ENCODE results near the gene TPPP. TPM values are rescaled to one million over a fixed set of nuclear protein-coding genes. Genes with fewer than 3 reads are reported as not detected.

The TPPP gene
- total and polyA plus RNA-seq, 2 experiments from 2014 or later: not detected

DNA sequence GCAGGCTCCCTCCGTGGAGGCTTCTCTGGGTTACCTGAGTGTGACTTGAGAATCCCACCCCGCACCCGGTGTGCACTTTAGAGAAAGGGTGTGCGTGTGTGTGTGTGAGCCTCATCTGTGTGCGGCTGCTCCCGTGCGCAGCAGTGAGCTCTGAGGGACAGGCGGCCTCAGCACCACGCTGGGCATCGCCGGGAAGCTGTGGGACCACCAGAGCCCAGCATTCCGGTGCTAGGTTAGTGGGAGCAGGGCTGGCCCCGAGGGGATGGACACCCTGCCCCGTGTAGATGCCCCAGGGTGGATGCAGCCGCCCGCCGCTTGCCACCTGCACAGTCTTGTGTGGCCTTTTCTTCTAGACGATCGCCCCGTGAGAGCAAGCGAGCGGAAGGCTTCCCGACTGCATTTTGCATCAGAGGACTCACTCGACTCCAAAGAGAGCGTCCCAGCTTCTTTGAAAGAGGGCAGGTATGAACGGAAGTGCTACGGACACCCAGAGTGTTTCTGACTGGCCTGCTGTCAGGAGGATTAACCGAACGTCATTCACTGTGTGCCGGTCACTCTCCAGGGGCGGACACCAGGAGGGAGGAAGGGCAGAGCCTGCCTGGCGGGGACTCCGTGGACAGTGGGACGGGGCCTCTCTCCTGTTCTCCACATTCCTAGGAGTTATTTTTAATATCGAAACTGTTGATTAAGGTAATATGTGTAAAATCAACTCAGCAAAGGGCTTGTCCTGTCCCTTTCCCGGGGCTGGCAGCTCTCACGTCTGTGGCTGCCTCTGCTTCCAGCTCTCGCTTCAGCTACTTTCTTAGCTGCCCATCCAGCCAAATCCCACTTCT is 68.8 kb downstream of the TPPP start:
- no peaks in the 10 kb centered on the region for H4K20me1 ChIP-seq (ENCODE audit: insufficient read depth)
- DNase-seq: no peak
- H3K36me3 ChIP-seq (ENCODE audit: low read depth): no peaks in the 10 kb centered on the region
- H3K9me3 ChIP-seq (ENCODE audit: low read depth): no peaks in the 10 kb centered on the region
- TF ChIP-seq EZH2 (IDR thresholded peaks at IDR 0.05; ENCODE audit: insufficient read depth, poor library complexity, severe bottlenecking) (no peak), EZH2phosphoT487 (IDR thresholded peaks at IDR 0.05; ENCODE audit: insufficient read depth, low read depth) (no peak)
- no peak overlapping the region for H3K4me3 ChIP-seq
- WGBS, 2 experiments (ENCODE audit: low coverage in 1 of 2, low lambda C conversion rate in 2 of 2, missing lambda C conversion rate in 2 of 2): 95 to 96% methylated on average over 37 to 38 of the region's 38 CpGs
- H3K9ac ChIP-seq: no peak overlapping the region
- H2AFZ ChIP-seq: no peak overlapping the region
- H3F3A ChIP-seq (ENCODE audit: insufficient read depth): no peaks in the 10 kb centered on the region
- H3K9me2 ChIP-seq (ENCODE audit: insufficient read depth): no peaks in the 10 kb centered on the region
- H3K27me3 ChIP-seq (replicated peaks; ENCODE audit: insufficient read depth): no peaks in the 10 kb centered on the region
- no peaks in the 10 kb centered on the region for H3K79me2 ChIP-seq (ENCODE audit: insufficient read depth)
- H3K4me1 ChIP-seq (ENCODE audit: insufficient read depth): no peaks in the 10 kb centered on the region
- no peak overlapping the region for H3K27ac ChIP-seq
- no peak overlapping the region for H3K4me2 ChIP-seq (ENCODE audit: unreplicated experiment)
- in situ Hi-C loops (cut with MboI): no loop called here

DNA sequence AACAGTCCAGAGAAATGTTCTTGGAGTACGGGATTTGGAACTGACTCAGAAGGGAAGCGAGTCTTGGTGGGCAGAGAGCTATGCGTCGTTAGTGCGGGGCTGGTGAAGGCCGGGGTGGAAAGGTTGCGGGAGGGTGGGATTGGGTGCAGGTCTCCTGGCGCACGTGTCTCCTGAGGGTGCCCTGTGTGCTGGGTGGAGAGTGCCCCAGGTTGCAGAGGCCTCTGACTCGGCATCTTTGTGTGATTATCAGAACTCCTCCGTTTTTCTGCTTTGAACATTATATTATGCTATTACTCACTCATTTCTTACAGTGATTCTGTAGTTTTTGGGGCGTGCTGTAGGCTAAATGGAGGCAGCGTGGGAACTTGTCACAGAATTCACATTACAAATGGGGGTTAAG is 69.6 kb downstream of the TPPP start:
- no peak for DNase-seq
- 97% methylated on average over 11 to 13 of the region's 13 CpGs for WGBS, 2 experiments (ENCODE audit: low coverage in 1 of 2, low lambda C conversion rate in 2 of 2, missing lambda C conversion rate in 2 of 2)
- Histone ChIP-seq H4K20me1 (ENCODE audit: insufficient read depth) (no peaks in the 10 kb centered on the region), H3K27ac (no peak overlapping the region), H3K4me1 (ENCODE audit: insufficient read depth) (no peaks in the 10 kb centered on the region), H3K4me3 (no peak overlapping the region), H3F3A (ENCODE audit: insufficient read depth) (no peaks in the 10 kb centered on the region), H2AFZ (no peak overlapping the region), H3K9ac (no peak overlapping the region), H3K9me3 (ENCODE audit: low read depth) (no peaks in the 10 kb centered on the region), H3K4me2 (ENCODE audit: unreplicated experiment) (no peak overlapping the region), H3K79me2 (ENCODE audit: insufficient read depth) (no peaks in the 10 kb centered on the region), H3K27me3 (replicated peaks; ENCODE audit: insufficient read depth) (no peaks in the 10 kb centered on the region), H3K36me3 (ENCODE audit: low read depth) (no peaks in the 10 kb centered on the region), H3K9me2 (ENCODE audit: insufficient read depth) (no peaks in the 10 kb centered on the region)
- TF ChIP-seq EZH2 (IDR thresholded peaks at IDR 0.05; ENCODE audit: insufficient read depth, poor library complexity, severe bottlenecking): no peak
- in situ Hi-C loops (cut with MboI): no loop called here

DNA sequence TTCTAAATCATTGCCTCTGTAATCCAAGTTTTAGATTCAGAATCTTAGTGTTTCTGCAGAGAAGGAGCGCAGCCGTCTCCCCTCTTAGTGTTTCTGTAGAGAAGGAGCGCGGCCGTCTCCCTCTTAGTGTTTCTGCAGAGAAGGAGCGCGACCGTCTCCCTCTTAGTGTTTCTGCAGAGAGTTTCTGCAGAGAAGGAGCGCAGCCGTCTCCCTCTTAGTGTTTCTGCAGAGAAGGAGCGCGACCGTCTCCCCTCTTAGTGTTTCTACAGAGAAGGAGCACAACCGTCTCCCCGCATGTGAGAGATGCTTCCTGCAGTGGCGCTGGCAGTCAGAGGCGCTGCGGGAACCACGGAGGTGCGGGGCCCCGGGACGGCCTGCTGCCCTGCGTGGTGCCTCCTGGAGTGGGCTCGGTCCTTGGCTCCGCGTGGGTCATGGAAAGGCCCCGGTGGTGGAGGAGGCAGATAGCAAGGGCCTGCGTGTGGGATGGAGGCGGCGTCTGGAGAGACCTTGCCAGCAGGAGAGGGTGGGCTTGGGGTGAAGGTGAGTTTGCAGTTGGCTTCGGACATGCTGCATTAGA is 70.1 kb downstream of the TPPP start:
- H3K9me3 ChIP-seq (ENCODE audit: low read depth): no peaks in the 10 kb centered on the region
- no peak for DNase-seq
- TF ChIP-seq EZH2 (IDR thresholded peaks at IDR 0.05; ENCODE audit: insufficient read depth, poor library complexity, severe bottlenecking) (no peak), EZH2phosphoT487 (IDR thresholded peaks at IDR 0.05; ENCODE audit: insufficient read depth, low read depth) (no peak)
- H3K27ac ChIP-seq: no peak overlapping the region
- WGBS, 2 experiments (ENCODE audit: low coverage in 1 of 2, low lambda C conversion rate in 2 of 2, missing lambda C conversion rate in 2 of 2): 95% methylated on average over 30 to 31 of the region's 31 CpGs
- no peaks in the 10 kb centered on the region for H3K36me3 ChIP-seq (ENCODE audit: low read depth)
- no peak overlapping the region for H3K4me2 ChIP-seq (ENCODE audit: unreplicated experiment)
- H3K9me2 ChIP-seq (ENCODE audit: insufficient read depth): no peaks in the 10 kb centered on the region
- H3K9ac ChIP-seq: no peak overlapping the region
- no peaks in the 10 kb centered on the region for H3K4me1 ChIP-seq (ENCODE audit: insufficient read depth)
- no peaks in the 10 kb centered on the region for H3K27me3 ChIP-seq (replicated peaks; ENCODE audit: insufficient read depth)
- in situ Hi-C loops (cut with MboI): no loop called here
- H3K4me3 ChIP-seq: no peak overlapping the region
- H4K20me1 ChIP-seq (ENCODE audit: insufficient read depth): no peaks in the 10 kb centered on the region
- no peaks in the 10 kb centered on the region for H3F3A ChIP-seq (ENCODE audit: insufficient read depth)
- H2AFZ ChIP-seq: no peak overlapping the region
- H3K79me2 ChIP-seq (ENCODE audit: insufficient read depth): no peaks in the 10 kb centered on the region

DNA sequence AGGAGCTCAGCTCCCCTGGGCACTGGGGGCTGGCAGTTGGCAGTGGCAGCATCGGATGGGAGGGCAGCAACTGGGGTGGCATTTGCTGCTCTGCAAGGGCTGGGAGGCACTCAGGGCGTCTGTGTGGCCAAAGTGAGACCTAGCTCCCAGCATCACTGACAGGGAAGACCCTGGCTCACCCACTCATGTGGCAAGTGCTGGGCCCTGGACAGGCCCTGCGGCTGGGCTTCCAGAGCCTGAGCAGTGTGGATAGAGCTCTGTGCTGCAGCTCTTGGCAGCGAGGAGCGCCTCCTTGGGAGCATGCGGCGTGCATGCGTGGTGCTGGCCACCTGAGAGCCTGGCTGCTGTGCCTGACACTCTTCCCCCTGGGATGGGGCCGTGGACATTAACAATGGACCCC is 70.8 kb downstream of the TPPP start:
- H3K9me2 ChIP-seq (ENCODE audit: insufficient read depth): no peaks in the 10 kb centered on the region
- no peaks in the 10 kb centered on the region for H3K9me3 ChIP-seq (ENCODE audit: low read depth)
- WGBS, 2 experiments (ENCODE audit: low coverage in 1 of 2, low lambda C conversion rate in 2 of 2, missing lambda C conversion rate in 2 of 2): 96 to 97% methylated on average over 9 of the region's 9 CpGs
- no peaks in the 10 kb centered on the region for H3K4me1 ChIP-seq (ENCODE audit: insufficient read depth)
- no peaks in the 10 kb centered on the region for H4K20me1 ChIP-seq (ENCODE audit: insufficient read depth)
- no peaks in the 10 kb centered on the region for H3K27me3 ChIP-seq (replicated peaks; ENCODE audit: insufficient read depth)
- no peak for TF ChIP-seq EZH2phosphoT487 (IDR thresholded peaks at IDR 0.05; ENCODE audit: insufficient read depth, low read depth)
- in situ Hi-C loops (cut with MboI): no loop called here
- H2AFZ ChIP-seq: no peak overlapping the region
- no peaks in the 10 kb centered on the region for H3K36me3 ChIP-seq (ENCODE audit: low read depth)
- no peaks in the 10 kb centered on the region for H3K79me2 ChIP-seq (ENCODE audit: insufficient read depth)
- H3F3A ChIP-seq (ENCODE audit: insufficient read depth): no peaks in the 10 kb centered on the region
- no peak overlapping the region for H3K27ac ChIP-seq
- DNase-seq: no peak
- no peak overlapping the region for H3K4me2 ChIP-seq (ENCODE audit: unreplicated experiment)
- H3K4me3 ChIP-seq: no peak overlapping the region
- no peak overlapping the region for H3K9ac ChIP-seq

Data from GM23248 (cell line).